ENCODE results near the gene CCDC34. TPM values are rescaled to one million over a fixed set of nuclear protein-coding genes. Genes with fewer than 3 reads are reported as not detected.

The CCDC34 gene
- total RNA-seq, 1 donor, result 3.5 TPM

DNA sequence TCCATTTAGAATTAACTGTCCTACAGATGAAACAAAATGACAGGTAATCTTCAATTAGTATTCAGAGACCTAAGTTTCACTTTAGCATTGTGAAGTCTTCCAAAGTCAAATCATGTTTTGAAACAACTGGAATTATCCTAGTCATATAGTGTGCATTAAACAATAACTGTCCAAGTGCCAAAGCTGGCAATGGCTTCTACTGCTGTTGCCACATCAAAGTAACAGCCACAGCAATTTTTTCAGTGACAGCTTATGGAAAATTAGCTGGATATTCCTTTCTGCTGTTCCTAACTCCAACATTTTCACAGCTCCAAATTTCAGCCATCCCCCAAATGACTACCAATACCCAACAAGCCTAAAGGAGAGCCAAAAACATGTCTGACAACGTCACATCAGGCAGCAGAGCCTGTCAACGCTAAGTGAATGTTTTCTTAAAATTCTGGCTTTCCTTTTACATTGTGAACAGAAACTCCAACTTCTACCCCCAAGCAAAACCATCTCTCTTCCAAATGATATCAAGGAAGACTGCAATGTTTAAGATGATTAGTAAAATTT, 45.3 kb upstream of the CCDC34 start:
- DNase-seq (ENCODE audit: low read depth), result no peak
- TF ChIP-seq, protein P1, sequence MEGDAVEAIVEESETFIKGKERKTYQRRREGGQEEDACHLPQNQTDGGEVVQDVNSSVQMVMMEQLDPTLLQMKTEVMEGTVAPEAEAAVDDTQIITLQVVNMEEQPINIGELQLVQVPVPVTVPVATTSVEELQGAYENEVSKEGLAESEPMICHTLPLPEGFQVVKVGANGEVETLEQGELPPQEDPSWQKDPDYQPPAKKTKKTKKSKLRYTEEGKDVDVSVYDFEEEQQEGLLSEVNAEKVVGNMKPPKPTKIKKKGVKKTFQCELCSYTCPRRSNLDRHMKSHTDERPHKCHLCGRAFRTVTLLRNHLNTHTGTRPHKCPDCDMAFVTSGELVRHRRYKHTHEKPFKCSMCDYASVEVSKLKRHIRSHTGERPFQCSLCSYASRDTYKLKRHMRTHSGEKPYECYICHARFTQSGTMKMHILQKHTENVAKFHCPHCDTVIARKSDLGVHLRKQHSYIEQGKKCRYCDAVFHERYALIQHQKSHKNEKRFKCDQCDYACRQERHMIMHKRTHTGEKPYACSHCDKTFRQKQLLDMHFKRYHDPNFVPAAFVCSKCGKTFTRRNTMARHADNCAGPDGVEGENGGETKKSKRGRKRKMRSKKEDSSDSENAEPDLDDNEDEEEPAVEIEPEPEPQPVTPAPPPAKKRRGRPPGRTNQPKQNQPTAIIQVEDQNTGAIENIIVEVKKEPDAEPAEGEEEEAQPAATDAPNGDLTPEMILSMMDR (IDR thresholded peaks at IDR 0.05; ENCODE audit: insufficient read depth, low read depth, low read length), result no peak
- H3K4me3 ChIP-seq (ENCODE audit: low read depth, low read length), result no peak overlapping the region

DNA sequence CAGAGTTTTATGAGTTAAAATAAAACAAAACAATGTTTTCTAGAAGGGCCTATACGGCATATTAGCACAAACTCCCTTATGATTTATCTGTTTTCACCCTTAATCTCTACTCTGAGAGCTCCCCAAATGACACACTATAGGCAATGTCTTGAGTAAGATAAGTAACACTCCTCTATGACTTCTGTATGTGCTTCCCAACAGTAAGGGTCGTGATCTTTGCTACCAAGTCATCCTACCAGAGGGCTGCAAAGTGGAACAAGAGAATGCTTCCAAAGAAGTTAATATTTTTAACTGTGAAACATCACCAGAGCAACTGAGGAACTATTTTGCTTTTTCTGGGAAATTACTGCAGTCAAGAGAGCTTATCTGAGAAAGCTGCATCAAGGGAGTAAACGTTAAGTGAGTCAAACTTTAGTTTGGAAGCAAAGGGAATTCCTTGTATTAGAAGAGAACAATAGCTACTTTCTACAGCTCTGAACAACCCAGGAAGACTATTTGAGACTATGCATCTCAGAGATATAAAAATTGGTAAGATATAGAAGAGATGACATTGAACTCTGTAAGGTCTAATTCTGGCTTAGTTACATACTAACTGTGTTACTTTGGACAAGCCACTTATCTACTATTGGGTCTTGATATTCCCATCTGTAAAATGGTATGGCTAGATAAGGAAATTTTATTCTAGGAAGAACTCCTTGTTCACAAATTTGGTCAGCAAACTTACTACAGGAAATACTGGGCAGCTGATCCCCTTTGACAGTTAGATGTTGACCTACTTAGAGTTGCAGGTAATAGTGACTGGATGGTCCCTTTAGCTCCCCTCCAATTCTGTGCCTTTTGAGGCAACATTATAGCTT, 43.7 kb upstream of the CCDC34 start:
- TF ChIP-seq, protein P1 (IDR thresholded peaks at IDR 0.05; ENCODE audit: insufficient read depth, low read depth, low read length), result no peak
- DNase-seq (ENCODE audit: low read depth), result no peak
- no peak overlapping the region for H3K4me3 ChIP-seq (ENCODE audit: low read depth, low read length)

DNA sequence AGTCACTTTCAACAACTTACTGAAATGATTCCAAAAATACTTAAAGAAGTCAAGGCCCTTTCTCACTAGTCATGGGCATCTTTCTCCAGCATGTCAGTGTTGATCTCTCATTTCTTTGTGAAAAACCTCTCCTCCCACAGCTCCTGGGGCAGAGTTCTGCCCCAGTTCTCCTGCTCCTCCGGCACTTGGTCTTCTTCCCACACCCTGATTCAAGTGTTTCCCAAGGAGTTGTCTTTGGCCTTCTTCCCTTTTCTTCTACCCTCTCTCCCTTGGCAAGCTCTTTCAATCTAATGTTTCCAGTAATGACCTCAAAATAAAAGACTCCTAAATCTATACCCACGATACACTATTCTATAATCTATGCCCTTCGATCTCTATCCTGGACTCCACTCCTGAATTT, 42.1 kb upstream of the CCDC34 start:
- TF ChIP-seq, protein P1 (IDR thresholded peaks at IDR 0.05; ENCODE audit: insufficient read depth, low read depth, low read length), result no peak
- no peak for DNase-seq (ENCODE audit: low read depth)
- H3K4me3 ChIP-seq (ENCODE audit: low read depth, low read length), result no peak overlapping the region

DNA sequence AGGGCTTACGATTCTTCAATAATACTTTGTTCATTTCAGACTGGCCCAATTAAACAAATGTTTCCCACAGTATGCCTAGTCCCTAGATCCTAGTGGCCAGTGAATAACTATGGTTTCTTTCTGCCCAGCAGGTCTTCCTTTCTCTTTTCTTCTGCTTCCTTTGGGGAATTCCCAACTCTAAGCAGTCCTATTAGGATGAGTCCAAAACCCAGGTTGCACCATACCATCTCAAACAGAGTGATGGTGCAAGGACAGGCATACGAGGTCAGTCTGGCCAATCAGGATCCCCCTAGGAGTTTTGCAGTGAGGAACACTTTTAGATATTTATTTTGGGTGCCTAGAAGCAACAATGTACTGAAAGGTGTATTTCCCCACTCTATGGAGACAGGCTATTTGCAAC, 41.4 kb upstream of the CCDC34 start:
- TF ChIP-seq, protein P1 (IDR thresholded peaks at IDR 0.05; ENCODE audit: insufficient read depth, low read depth, low read length), result no peak
- DNase-seq (ENCODE audit: low read depth), result no peak
- H3K4me3 ChIP-seq (ENCODE audit: low read depth, low read length), result no peak overlapping the region

DNA sequence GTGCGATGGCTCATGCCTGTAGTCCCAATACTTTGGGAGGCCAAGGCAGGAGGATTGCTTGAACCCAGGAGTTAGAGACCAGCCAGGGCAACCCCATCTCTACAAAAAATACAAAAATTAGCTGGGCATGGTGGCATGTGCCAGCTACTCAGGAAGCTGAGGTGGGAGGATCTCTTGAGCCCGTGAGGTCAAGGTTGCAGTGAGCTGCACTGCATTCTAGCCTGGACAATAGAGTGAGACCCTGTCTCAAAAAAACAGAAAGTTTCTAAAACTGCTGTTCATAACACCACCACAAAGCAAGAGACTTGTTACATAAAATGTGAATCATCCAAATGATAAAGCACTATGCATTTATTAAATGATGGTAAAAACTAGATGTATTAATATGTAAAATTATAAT, 40.2 kb upstream of the CCDC34 start:
- H3K4me3 ChIP-seq (ENCODE audit: low read depth, low read length), result no peak overlapping the region
- DNase-seq (ENCODE audit: low read depth), result no peak
- TF ChIP-seq, protein P1 (IDR thresholded peaks at IDR 0.05; ENCODE audit: insufficient read depth, low read depth, low read length), result no peak

DNA sequence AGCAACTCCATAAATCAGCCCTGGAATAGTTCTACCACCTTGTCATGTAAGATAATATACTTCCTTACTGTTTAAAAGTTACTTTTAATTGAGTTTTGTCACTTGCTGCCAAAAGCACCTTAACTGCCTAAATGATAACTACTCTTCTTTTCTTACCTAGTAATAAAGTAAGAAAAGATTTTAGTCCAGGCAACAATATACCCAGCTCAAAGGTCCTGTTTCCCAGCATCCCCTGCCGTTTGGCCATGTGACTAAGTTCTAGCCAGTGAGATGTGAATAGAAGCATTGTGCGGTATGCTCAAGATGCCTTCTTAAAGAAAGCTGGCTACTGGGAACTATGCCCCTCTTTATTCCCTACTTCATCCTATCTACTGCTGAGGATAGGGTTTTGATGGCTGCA, 39.4 kb upstream of the CCDC34 start:
- DNase-seq (ENCODE audit: low read depth), result no peak
- H3K4me3 ChIP-seq (ENCODE audit: low read depth, low read length), result no peak overlapping the region
- TF ChIP-seq, protein P1 (IDR thresholded peaks at IDR 0.05; ENCODE audit: insufficient read depth, low read depth, low read length), result no peak
